Naive thymus-derived CD8-positive, alpha-beta T cell (primary cell): ENCODE results near the gene DPM2. TPM values are rescaled to one million over a fixed set of nuclear protein-coding genes. Genes with fewer than 3 reads are reported as not detected.

Source experiments
- ATAC-seq, 2 donors: fragments of 150-1000 bp; cut with Tn5 transposase in 1 of 2; sonication (Bioruptor Pico), chemical (Tn5 transposase) in 1 of 2; 1 replicate in 1 of 2; 2 replicates in 1 of 2; pipeline ENCODE4 v1.10.0; 2021; ENCODE audit warnings: mild to moderate bottlenecking in 2 of 2, moderate library complexity in 2 of 2
- POLR2A ChIA-PET: fragments of 350-600 bp; sonication (Branson Sonifier 250); formaldehyde crosslinking; loops from one replicate; lab custom pipeline; 2021; ENCODE audit warnings: antibody characterized with exemption; lab: Charles Lee
- DNase-seq, 10 donors: peaks; one replicate each; pipeline versions ENCODE4 v3.0.0 to v3.0.0-alpha.2; 2020 to 2022
- H3K27ac Mint-ChIP-seq, 10 donors: one replicate each; pipeline ENCODE4 v1.8.0; 2020 to 2022; ENCODE audit warnings: mild to moderate bottlenecking in 10 of 10, mixed read lengths in 10 of 10, moderate library complexity in 4 of 10, inconsistent platforms in 1 of 10
- H3K27me3 Mint-ChIP-seq, 5 donors: one replicate each; pipeline ENCODE4 v1.8.0; 2021 to 2022; ENCODE audit warnings: mixed read lengths in 5 of 5
- H3K36me3 Mint-ChIP-seq, 3 donors: one replicate each; pipeline ENCODE4 v1.8.0; 2020 to 2022; ENCODE audit warnings: mixed read lengths in 3 of 3, mild to moderate bottlenecking in 2 of 3, inconsistent platforms in 1 of 3
- H3K4me1 Mint-ChIP-seq, 4 donors: one replicate each; pipeline ENCODE4 v1.8.0; 2021 to 2022; ENCODE audit warnings: mixed read lengths in 4 of 4
- H3K4me3 Mint-ChIP-seq, 10 donors: one replicate each; pipeline ENCODE4 v1.8.0; 2020 to 2022; ENCODE audit warnings: mild to moderate bottlenecking in 10 of 10, mixed read lengths in 10 of 10, moderate library complexity in 6 of 10, inconsistent platforms in 1 of 10
- H3K9me3 Mint-ChIP-seq, 9 donors: one replicate each; pipeline ENCODE4 v1.8.0; 2020 to 2022; ENCODE audit warnings: mixed read lengths in 9 of 9, mild to moderate bottlenecking in 3 of 9, inconsistent platforms in 1 of 9, moderate library complexity in 1 of 9
- polyA plus RNA-seq, 3 donors: library from polyadenylated mRNA; unstranded; fragments of 300-500 nt; fragmentation: Illumina TruSeq; gene quantifications; one replicate each; pipeline ENCODE4 v1.2.3, GENCODE V29; 2021
- total RNA-seq, 8 experiments: library from RNA in 2 of 8; stranded (reverse) in 2 of 8; gene quantifications; one replicate each; pipeline ENCODE4 v1.2.3 and lab custom pipeline; 2021 to 2026

The DPM2 gene
- total and polyA plus RNA-seq, 5 experiments from 2014 or later, result 28.5 to 74.6 (median 34.7) TPM

GRCh38 chr9:127962278-127962677, 24.6 kb upstream of the DPM2 start:
- Mint-ChIP-seq H3K9me3 (no peaks in the 10 kb centered on the region), H3K36me3 (peaks cover 0 to 58% (median 7%) of the 10 kb centered on the region in 3 donors), H3K4me1 (peaks cover 68 to 99% (median 95%) of the 10 kb centered on the region in 4 donors), H3K4me3 (peak overlapping the region; percentile 70 to 97 (median 88)), H3K27ac (peak overlapping the region; percentile 89 to 100 (median 96)), H3K27me3 (no peaks in the 10 kb centered on the region)
- DNase-seq (no peak), ATAC-seq (no peak)
- POLR2A ChIA-PET, result interaction anchor here (36.1 to 67.4 kb wide), 3 partner anchors 4 to 66 kb away, joined by 737 to 2190 read pairs (median 2190); partner anchors contain the start of genes DPM2 and EEIG1

- Mint-ChIP-seq H3K36me3 (peaks cover 0 to 58% (median 7%) of the 10 kb centered on the region in 3 donors), H3K4me3 (peak overlapping the region; percentile 43 to 97 (median 88)), H3K9me3 (no peaks in the 10 kb centered on the region), H3K27ac (peak overlapping the region; percentile 89 to 100 (median 96)), H3K4me1 (peaks cover 63 to 99% (median 95%) of the 10 kb centered on the region in 4 donors), H3K27me3 (no peaks in the 10 kb centered on the region)
- POLR2A ChIA-PET, result interaction anchor here (36.1 to 67.4 kb wide), 3 partner anchors 4 to 67 kb away, joined by 737 to 2190 read pairs (median 2190); partner anchors contain the start of genes DPM2 and EEIG1
- no peak for DNase-seq
- no peak for ATAC-seq
Observed at GRCh38 chr9:127961613-127962155, 24.0 kb upstream of the DPM2 start.

- peak overlapping the region; percentile 89 to 100 (median 96) for H3K27ac Mint-ChIP-seq
- no peak for ATAC-seq
Observed at GRCh38 chr9:127961155-127961490, 23.5 kb upstream of the DPM2 start.

GRCh38 chr9:127960410-127961154, 22.9 kb upstream of the DPM2 start:
- POLR2A ChIA-PET, result interaction anchor here (36.1 to 67.4 kb wide), 3 partner anchors 6 to 68 kb away, joined by 737 to 2190 read pairs (median 2190); partner anchors contain the start of genes DPM2 and EEIG1
- H3K27me3 Mint-ChIP-seq, result no peaks in the 10 kb centered on the region
- H3K4me3 Mint-ChIP-seq, result peak overlapping the region; percentile 36 to 95 (median 84)
- peaks cover 0 to 59% (median 7%) of the 10 kb centered on the region in 3 donors for H3K36me3 Mint-ChIP-seq
- ATAC-seq (no peak), DNase-seq (no peak)
- peaks cover 64 to 96% (median 92%) of the 10 kb centered on the region in 4 donors for H3K4me1 Mint-ChIP-seq
- no peaks in the 10 kb centered on the region for H3K9me3 Mint-ChIP-seq
- peak overlapping the region; percentile 74 to 100 (median 96) for H3K27ac Mint-ChIP-seq

More at GRCh38 chr9:127961155-127961490, 23.5 kb upstream of the DPM2 start:
- Mint-ChIP-seq H3K4me3 (peak overlapping the region; percentile 32 to 97 (median 88)), H3K27me3 (no peaks in the 10 kb centered on the region), H3K9me3 (no peaks in the 10 kb centered on the region), H3K4me1 (peaks cover 61 to 95% (median 92%) of the 10 kb centered on the region in 4 donors), H3K36me3 (peaks cover 0 to 58% (median 7%) of the 10 kb centered on the region in 3 donors)
- no peak for DNase-seq
- POLR2A ChIA-PET, result interaction anchor here (36.1 to 67.4 kb wide), 3 partner anchors 5 to 67 kb away, joined by 737 to 2190 read pairs (median 2190); partner anchors contain the start of genes DPM2 and EEIG1

GRCh38 chr9:127959841-127960409, 22.3 kb upstream of the DPM2 start:
- Mint-ChIP-seq H3K27ac (peak overlapping the region; percentile 74 to 100 (median 96)), H3K36me3 (peaks cover 0 to 57% (median 7%) of the 10 kb centered on the region in 3 donors), H3K4me1 (peaks cover 64 to 96% (median 92%) of the 10 kb centered on the region in 4 donors), H3K9me3 (no peaks in the 10 kb centered on the region), H3K27me3 (no peaks in the 10 kb centered on the region), H3K4me3 (peak overlapping the region; percentile 36 to 95 (median 80))
- POLR2A ChIA-PET, result interaction anchor here (36.1 to 67.4 kb wide), 3 partner anchors 6 to 69 kb away, joined by 737 to 2190 read pairs (median 2190); partner anchors contain the start of genes DPM2 and EEIG1
- ATAC-seq (no peak), DNase-seq (no peak)

- Mint-ChIP-seq H3K27me3 (no peaks in the 10 kb centered on the region), H3K36me3 (peaks cover 0 to 57% (median 7%) of the 10 kb centered on the region in 3 donors), H3K27ac (peak overlapping the region; percentile 74 to 100 (median 96)), H3K4me1 (peaks cover 65 to 96% (median 93%) of the 10 kb centered on the region in 4 donors), H3K9me3 (no peaks in the 10 kb centered on the region), H3K4me3 (peak overlapping the region; percentile 36 to 95 (median 80))
- ATAC-seq (no peak), DNase-seq (no peak)
- POLR2A ChIA-PET, result interaction anchor here (36.1 to 67.4 kb wide), 3 partner anchors 7 to 69 kb away, joined by 737 to 2190 read pairs (median 2190); partner anchors contain the start of genes DPM2 and EEIG1
Observed at GRCh38 chr9:127959398-127959797, 21.7 kb upstream of the DPM2 start.

- peaks cover 0 to 59% (median 7%) of the 10 kb centered on the region in 3 donors for H3K36me3 Mint-ChIP-seq
- POLR2A ChIA-PET, result interaction anchor here (36.1 to 67.4 kb wide), 3 partner anchors 7 to 70 kb away, joined by 737 to 2190 read pairs (median 2190); partner anchors contain the start of genes DPM2 and EEIG1
- H3K27ac Mint-ChIP-seq, result peak overlapping the region; percentile 34 to 100 (median 94)
- H3K9me3 Mint-ChIP-seq, result no peaks in the 10 kb centered on the region
- peaks cover 64 to 96% (median 93%) of the 10 kb centered on the region in 4 donors for H3K4me1 Mint-ChIP-seq
- DNase-seq, result no peak
- ATAC-seq, result no peak
- H3K4me3 Mint-ChIP-seq, result peak overlapping the region in 9 of 10 donors; percentile 46 to 91 (median 74)
- H3K27me3 Mint-ChIP-seq, result no peaks in the 10 kb centered on the region
Observed at GRCh38 chr9:127958728-127959127, 21.1 kb upstream of the DPM2 start.

- Mint-ChIP-seq H3K4me1 (peaks cover 51 to 93% (median 87%) of the 10 kb centered on the region in 4 donors), H3K4me3 (peak overlapping the region; percentile 71 to 93 (median 80)), H3K36me3 (peaks cover 0 to 57% (median 0%) of the 10 kb centered on the region in 3 donors), H3K27me3 (no peaks in the 10 kb centered on the region), H3K9me3 (no peaks in the 10 kb centered on the region), H3K27ac (peak overlapping the region; percentile 82 to 99 (median 93))
- POLR2A ChIA-PET, result interaction anchor here (1.0 to 67.4 kb wide), 11 partner anchors 11 to 173 kb away, joined by 3 to 2190 read pairs (median 5); partner anchors contain the start of genes DPM2, EEIG1, NAIF1 and PIP5KL1
- peak; percentile 56 to 86 (median 73) for DNase-seq
- ATAC-seq, result peak; percentile 79 to 89
Observed at GRCh38 chr9:127955294-127956015, 17.8 kb upstream of the DPM2 start.

GRCh38 chr9:127954831-127955293, 17.2 kb upstream of the DPM2 start:
- H3K9me3 Mint-ChIP-seq, result no peaks in the 10 kb centered on the region
- no peak for DNase-seq
- ATAC-seq, result peak in 1 of 2 donors; percentile 3
- H3K4me1 Mint-ChIP-seq, result peaks cover 51 to 93% (median 87%) of the 10 kb centered on the region in 4 donors
- H3K36me3 Mint-ChIP-seq, result peaks cover 0 to 59% (median 4%) of the 10 kb centered on the region in 3 donors
- POLR2A ChIA-PET, result interaction anchor here (1.0 to 67.4 kb wide), 10 partner anchors 11 to 173 kb away, joined by 3 to 2190 read pairs (median 6); partner anchors contain the start of genes DPM2, EEIG1, NAIF1 and PIP5KL1
- no peaks in the 10 kb centered on the region for H3K27me3 Mint-ChIP-seq
- H3K4me3 Mint-ChIP-seq, result peak overlapping the region; percentile 71 to 93 (median 80)
- peak overlapping the region; percentile 82 to 99 (median 93) for H3K27ac Mint-ChIP-seq

GRCh38 chr9:127953768-127954505, 16.3 kb upstream of the DPM2 start:
- no peak for DNase-seq
- H3K4me3 Mint-ChIP-seq, result peak overlapping the region; percentile 71 to 93 (median 80)
- H3K4me1 Mint-ChIP-seq, result peaks cover 44 to 90% (median 82%) of the 10 kb centered on the region in 4 donors
- POLR2A ChIA-PET, result interaction anchor here (1.1 to 67.4 kb wide), 8 partner anchors 12 to 174 kb away, joined by 3 to 2190 read pairs (median 10); partner anchors contain the start of genes DPM2, EEIG1, NAIF1 and PIP5KL1
- peak overlapping the region; percentile 82 to 99 (median 94) for H3K27ac Mint-ChIP-seq
- peaks cover 0 to 56% (median 4%) of the 10 kb centered on the region in 3 donors for H3K36me3 Mint-ChIP-seq
- no peaks in the 10 kb centered on the region for H3K9me3 Mint-ChIP-seq
- peak; percentile 10 to 26 for ATAC-seq
- H3K27me3 Mint-ChIP-seq, result no peaks in the 10 kb centered on the region
